HCT116 (cell line): Measurements from ENCODE around the gene ELOVL5.

Experiments used
- CEBPB ChIP-seq: IDR thresholded peaks from 2 replicates; pipeline ENCODE4 v1.6.1; 2012; ENCODE audit warnings: low read depth
- EGR1 ChIP-seq: IDR thresholded peaks from 2 replicates; pipeline ENCODE4 v1.6.1; 2012; ENCODE audit warnings: low read depth
- EZH2 ChIP-seq: fragments of 200-600 bp; sonication (generic); IDR thresholded peaks from 2 replicates; pipeline ENCODE4 v1.6.1; 2017; ENCODE audit warnings: antibody characterized with exemption, mixed run types
- EZH2phosphoT487 ChIP-seq: fragments of 200-600 bp; IDR thresholded peaks from 2 replicates; pipeline ENCODE4 v1.6.1; 2018; ENCODE audit warnings: antibody characterized with exemption, borderline replicate concordance
- JUND ChIP-seq: IDR thresholded peaks from 2 replicates; pipeline ENCODE4 v1.6.1; 2012
- POLR2A ChIP-seq: IDR thresholded peaks from 2 replicates; pipeline ENCODE4 v1.7.0; 2011; ENCODE audit warnings: borderline replicate concordance; ENCODE audit not compliant: insufficient read depth, insufficient read length; ENCODE audit errors: extremely low read depth
- POLR2AphosphoS5 ChIP-seq: IDR thresholded peaks from 2 replicates; pipeline ENCODE4 v1.6.1; 2011; ENCODE audit warnings: mild to moderate bottlenecking, low read depth, low read length, moderate library complexity
- RAD21 ChIP-seq: IDR thresholded peaks from 2 replicates; pipeline ENCODE4 v1.6.1; 2012; ENCODE audit warnings: low read depth, mild to moderate bottlenecking
- SIN3A ChIP-seq: IDR thresholded peaks from 2 replicates; pipeline ENCODE4 v1.6.1; 2012; ENCODE audit warnings: low read depth
- YY1 ChIP-seq: IDR thresholded peaks from 2 replicates; pipeline ENCODE4 v1.6.1; 2011; ENCODE audit warnings: low read length, low read depth, moderate library complexity, mild to moderate bottlenecking; ENCODE audit not compliant: insufficient replicate concordance; ENCODE audit errors: extremely low read depth
- TF ChIP-seq, protein P1 (sequence below), 3 experiments: fragments of 200-600 bp in 1 of 3; sonication (generic) in 1 of 3; IDR thresholded peaks in 2 of 3; conservative IDR thresholded peaks in 1 of 3; 2 replicates each; pipeline ENCODE4 v1.5.1; 2012 to 2017; ENCODE audit warnings: low read depth in 2 of 3, low read length in 2 of 3, antibody characterized with exemption in 1 of 3, borderline replicate concordance in 1 of 3, control low read depth in 1 of 3, mild to moderate bottlenecking in 1 of 3, mixed read lengths in 1 of 3, mixed run types in 1 of 3, moderate library complexity in 1 of 3; ENCODE audit not compliant: insufficient read depth in 1 of 3
- TF ChIP-seq, protein P2 (sequence below): IDR thresholded peaks from 2 replicates; pipeline ENCODE4 v1.6.1; 2012; ENCODE audit warnings: low read depth
- TF ChIP-seq, protein P3 (sequence below): IDR thresholded peaks from 2 replicates; pipeline ENCODE4 v1.6.1; 2012

DNA sequence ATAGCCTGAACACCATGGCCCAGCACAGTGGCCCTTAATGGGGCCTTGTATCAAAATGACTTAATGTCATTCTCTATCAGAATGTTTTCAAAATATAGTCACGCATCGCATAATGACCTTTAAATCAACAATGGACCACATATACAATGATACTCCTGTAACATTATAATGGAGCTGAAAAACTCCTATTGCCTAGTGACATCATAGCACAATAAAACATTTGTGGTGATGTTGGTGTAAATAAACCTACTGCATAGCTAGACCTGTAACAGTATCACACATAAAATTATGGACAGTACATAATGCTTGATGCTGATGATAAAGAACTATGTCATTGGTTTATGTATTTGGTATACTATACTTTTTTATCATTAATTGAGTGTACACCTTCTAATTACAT, 9.3 kb downstream of the ELOVL5 start:
- TF ChIP-seq JUND (no peak), RAD21 (no peak), CEBPB (no peak), POLR2A (no peak), SIN3A (no peak), EZH2 (no peak), EGR1 (no peak), EZH2phosphoT487 (no peak), POLR2AphosphoS5 (no peak), YY1 (no peak)
- TF ChIP-seq, protein P1, sequence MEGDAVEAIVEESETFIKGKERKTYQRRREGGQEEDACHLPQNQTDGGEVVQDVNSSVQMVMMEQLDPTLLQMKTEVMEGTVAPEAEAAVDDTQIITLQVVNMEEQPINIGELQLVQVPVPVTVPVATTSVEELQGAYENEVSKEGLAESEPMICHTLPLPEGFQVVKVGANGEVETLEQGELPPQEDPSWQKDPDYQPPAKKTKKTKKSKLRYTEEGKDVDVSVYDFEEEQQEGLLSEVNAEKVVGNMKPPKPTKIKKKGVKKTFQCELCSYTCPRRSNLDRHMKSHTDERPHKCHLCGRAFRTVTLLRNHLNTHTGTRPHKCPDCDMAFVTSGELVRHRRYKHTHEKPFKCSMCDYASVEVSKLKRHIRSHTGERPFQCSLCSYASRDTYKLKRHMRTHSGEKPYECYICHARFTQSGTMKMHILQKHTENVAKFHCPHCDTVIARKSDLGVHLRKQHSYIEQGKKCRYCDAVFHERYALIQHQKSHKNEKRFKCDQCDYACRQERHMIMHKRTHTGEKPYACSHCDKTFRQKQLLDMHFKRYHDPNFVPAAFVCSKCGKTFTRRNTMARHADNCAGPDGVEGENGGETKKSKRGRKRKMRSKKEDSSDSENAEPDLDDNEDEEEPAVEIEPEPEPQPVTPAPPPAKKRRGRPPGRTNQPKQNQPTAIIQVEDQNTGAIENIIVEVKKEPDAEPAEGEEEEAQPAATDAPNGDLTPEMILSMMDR (IDR thresholded peaks at IDR 0.05 in 2 of 3, conservative IDR thresholded peaks at IDR 0.05 in 1 of 3; ENCODE audit: borderline replicate concordance in 1 of 3, insufficient read depth in 1 of 3, low read depth in 2 of 3, low read length in 2 of 3): no peak
- TF ChIP-seq, protein P2, sequence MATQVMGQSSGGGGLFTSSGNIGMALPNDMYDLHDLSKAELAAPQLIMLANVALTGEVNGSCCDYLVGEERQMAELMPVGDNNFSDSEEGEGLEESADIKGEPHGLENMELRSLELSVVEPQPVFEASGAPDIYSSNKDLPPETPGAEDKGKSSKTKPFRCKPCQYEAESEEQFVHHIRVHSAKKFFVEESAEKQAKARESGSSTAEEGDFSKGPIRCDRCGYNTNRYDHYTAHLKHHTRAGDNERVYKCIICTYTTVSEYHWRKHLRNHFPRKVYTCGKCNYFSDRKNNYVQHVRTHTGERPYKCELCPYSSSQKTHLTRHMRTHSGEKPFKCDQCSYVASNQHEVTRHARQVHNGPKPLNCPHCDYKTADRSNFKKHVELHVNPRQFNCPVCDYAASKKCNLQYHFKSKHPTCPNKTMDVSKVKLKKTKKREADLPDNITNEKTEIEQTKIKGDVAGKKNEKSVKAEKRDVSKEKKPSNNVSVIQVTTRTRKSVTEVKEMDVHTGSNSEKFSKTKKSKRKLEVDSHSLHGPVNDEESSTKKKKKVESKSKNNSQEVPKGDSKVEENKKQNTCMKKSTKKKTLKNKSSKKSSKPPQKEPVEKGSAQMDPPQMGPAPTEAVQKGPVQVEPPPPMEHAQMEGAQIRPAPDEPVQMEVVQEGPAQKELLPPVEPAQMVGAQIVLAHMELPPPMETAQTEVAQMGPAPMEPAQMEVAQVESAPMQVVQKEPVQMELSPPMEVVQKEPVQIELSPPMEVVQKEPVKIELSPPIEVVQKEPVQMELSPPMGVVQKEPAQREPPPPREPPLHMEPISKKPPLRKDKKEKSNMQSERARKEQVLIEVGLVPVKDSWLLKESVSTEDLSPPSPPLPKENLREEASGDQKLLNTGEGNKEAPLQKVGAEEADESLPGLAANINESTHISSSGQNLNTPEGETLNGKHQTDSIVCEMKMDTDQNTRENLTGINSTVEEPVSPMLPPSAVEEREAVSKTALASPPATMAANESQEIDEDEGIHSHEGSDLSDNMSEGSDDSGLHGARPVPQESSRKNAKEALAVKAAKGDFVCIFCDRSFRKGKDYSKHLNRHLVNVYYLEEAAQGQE: no peak
- TF ChIP-seq, protein P3, sequence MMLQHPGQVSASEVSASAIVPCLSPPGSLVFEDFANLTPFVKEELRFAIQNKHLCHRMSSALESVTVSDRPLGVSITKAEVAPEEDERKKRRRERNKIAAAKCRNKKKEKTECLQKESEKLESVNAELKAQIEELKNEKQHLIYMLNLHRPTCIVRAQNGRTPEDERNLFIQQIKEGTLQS: no peak
